GM23338 (cell line): ENCODE data around the gene DNM2. TPM values are rescaled to one million over a fixed set of nuclear protein-coding genes. Genes with fewer than 3 reads are reported as not detected.

Source experiments
- CREB1 ChIP-seq: fragments of 250-450 bp; sonication (Bioruptor Pico); IDR thresholded peaks from 2 replicates; pipeline ENCODE4 v1.5.0; 2020; ENCODE audit warnings: low read depth, mild to moderate bottlenecking, moderate library complexity
- CTCF ChIP-seq, 2 experiments: fragments of 200-600 bp in 1 of 2; sonication (generic) in 1 of 2; conservative IDR thresholded peaks; 2 replicates each; pipeline versions ENCODE4 v1.5.1 to v1.6.1; 2016 to 2017; ENCODE audit warnings: antibody characterized with exemption in 2 of 2, low read depth in 2 of 2, mild to moderate bottlenecking in 2 of 2, moderate library complexity in 1 of 2
- EZH2 ChIP-seq: fragments of 200-600 bp; sonication (generic); IDR thresholded peaks from one replicate; pipeline ENCODE4 v1.8.0; 2017; ENCODE audit warnings: antibody characterized with exemption, mild to moderate bottlenecking, low read depth; ENCODE audit not compliant: unreplicated experiment
- NANOG ChIP-seq: IDR thresholded peaks from 2 replicates; pipeline ENCODE4 v1.6.1; 2016; ENCODE audit warnings: antibody characterized with exemption, borderline replicate concordance
- ZNF331 ChIP-seq: fragments of 250-450 bp; sonication (Bioruptor Pico); IDR thresholded peaks from 2 replicates; pipeline ENCODE4 v1.5.0; 2020; ENCODE audit warnings: low read depth, mild to moderate bottlenecking, moderate library complexity
- ZNF462 ChIP-seq: fragments of 250-450 bp; sonication (Bioruptor Pico); IDR thresholded peaks from 2 replicates; pipeline ENCODE4 v1.5.0; 2020; ENCODE audit warnings: mild to moderate bottlenecking, moderate library complexity
- polyA plus RNA-seq: library from polyadenylated mRNA; unstranded; fragments of >200 nt; fragmentation: Nextera tagmentation; extraction: Ambion mirVana; gene quantifications from 2 replicates; pipeline ENCODE4 v1.2.1, GENCODE V29; 2016
- total RNA-seq: library from RNA; depleted of rRNA; stranded (reverse); fragments of >200 nt; shearing (Covaris generic); gene quantifications from 2 replicates; pipeline ENCODE4 v1.2.3, GENCODE V29; 2014

Gene DNM2
- total and polyA plus RNA-seq, 2 experiments from 2014 or later, result 40.7 to 138 TPM

- TF ChIP-seq ZNF462 (CRISPR knock-in tag) (no peak), CTCF (conservative IDR thresholded peaks at IDR 0.05; ENCODE audit: low read depth in 2 of 2) (no peak), CREB1 (CRISPR knock-in tag) (no peak), EZH2 (no peak), NANOG (no peak), ZNF331 (CRISPR knock-in tag) (no peak)
Observed at GRCh38 chr19:10808937-10809649, 91.2 kb downstream of the DNM2 start (continued).
